ENCODE results near the gene FAM193B.

FAM193B gene

GRCh38 chr5:177515580-177515979 lies 38.8 kb downstream of the FAM193B start:
- no peak for DNase-seq (ENCODE audit: low read depth, low spot score)

GRCh38 chr5:177514541-177514940 lies 39.8 kb downstream of the FAM193B start:
- no peak for DNase-seq (ENCODE audit: low read depth, low spot score)

- no peak for DNase-seq (ENCODE audit: low read depth, low spot score)
Measured at GRCh38 chr5:177513500-177513899, 40.9 kb downstream of the FAM193B start.

GRCh38 chr5:177512736-177513380 lies 41.5 kb downstream of the FAM193B start:
- DNase-seq (ENCODE audit: low read depth, low spot score) = no peak

- DNase-seq (ENCODE audit: low read depth, low spot score) = no peak
Measured at GRCh38 chr5:177511796-177512675, 42.3 kb downstream of the FAM193B start.

GRCh38 chr5:177511181-177511580 lies 43.2 kb downstream of the FAM193B start:
- no peak for DNase-seq (ENCODE audit: low read depth, low spot score)

GRCh38 chr5:177510567-177511053 lies 43.8 kb downstream of the FAM193B start:
- DNase-seq (ENCODE audit: low read depth, low spot score) = no peak

- DNase-seq (ENCODE audit: low read depth, low spot score) = no peak
Measured at GRCh38 chr5:177509991-177510566, 44.3 kb downstream of the FAM193B start.

- no peak for DNase-seq (ENCODE audit: low read depth, low spot score)
Measured at GRCh38 chr5:177509381-177509951, 44.9 kb downstream of the FAM193B start, which contains the start of gene DOK3. Gene DOK3, minus strand, starts transcription at chr5:177509826. Its CDS starts 286 bp downstream, at chr5:177509540.

- no peak for DNase-seq (ENCODE audit: low read depth, low spot score)
Measured at GRCh38 chr5:177508837-177509236, 45.5 kb downstream of the FAM193B start.

- DNase-seq (ENCODE audit: low read depth, low spot score) = no peak
Measured at GRCh38 chr5:177508221-177508611, 46.1 kb downstream of the FAM193B start.

GRCh38 chr5:177507596-177508220 lies 46.7 kb downstream of the FAM193B start:
- DNase-seq (ENCODE audit: low read depth, low spot score) = no peak

GRCh38 chr5:177507165-177507564 lies 47.2 kb downstream of the FAM193B start:
- no peak for DNase-seq (ENCODE audit: low read depth, low spot score)

GRCh38 chr5:177505075-177505474 lies 49.3 kb downstream of the FAM193B start:
- no peak for DNase-seq (ENCODE audit: low read depth, low spot score)

GRCh38 chr5:177504086-177505056 lies 50.0 kb downstream of the FAM193B start:
- no peak for DNase-seq (ENCODE audit: low read depth, low spot score)

GRCh38 chr5:177503351-177504085 lies 50.8 kb downstream of the FAM193B start:
- DNase-seq (ENCODE audit: low read depth, low spot score) = no peak

GRCh38 chr5:177502886-177503285 lies 51.5 kb downstream of the FAM193B start:
- no peak for DNase-seq (ENCODE audit: low read depth, low spot score)

- no peak for DNase-seq (ENCODE audit: low read depth, low spot score)
Measured at GRCh38 chr5:177501874-177502678, 52.3 kb downstream of the FAM193B start.
